Hepatocyte (in vitro differentiated cells): ENCODE data around the gene MUC2.

Experiments
- CTCF ChIP-seq: fragments of 200-600 bp; sonication (generic); IDR thresholded peaks from 2 replicates; pipeline ENCODE4 v1.5.1; 2016; ENCODE audit warnings: antibody characterized with exemption, mild to moderate bottlenecking; ENCODE audit not compliant: poor library complexity
- EZH2 ChIP-seq: fragments of 200-600 bp; sonication (generic); IDR thresholded peaks from 2 replicates; pipeline ENCODE4 v1.6.1; 2016; ENCODE audit warnings: antibody characterized with exemption, mild to moderate bottlenecking, borderline replicate concordance
- EZH2phosphoT487 ChIP-seq: fragments of 200-600 bp; sonication (generic); IDR thresholded peaks from one replicate; pipeline ENCODE4 v1.6.1; 2018; ENCODE audit warnings: antibody characterized with exemption, mild to moderate bottlenecking, low read depth, moderate library complexity; ENCODE audit not compliant: unreplicated experiment, severe bottlenecking

GRCh38 chr11:1036303-1036923, 38.3 kb upstream of the MUC2 start, which contains the start of gene MUC6:
- TF ChIP-seq CTCF (no peak), EZH2phosphoT487 (no peak), EZH2 (no peak)
